Measurements from ENCODE around the gene PDPR.
"Not testable (repeated sequence)": the region's sequence is repeated elsewhere in the genome, so short reads cannot be mapped to it uniquely, and the experiment has no call there.

PDPR gene

GRCh38 chr16:70204010-70204409 is 89.9 kb downstream of the PDPR start:
- not testable (repeated sequence) for FAIRE-seq; DNase-seq (ENCODE audit: insufficient read length, low spot score)

DNA sequence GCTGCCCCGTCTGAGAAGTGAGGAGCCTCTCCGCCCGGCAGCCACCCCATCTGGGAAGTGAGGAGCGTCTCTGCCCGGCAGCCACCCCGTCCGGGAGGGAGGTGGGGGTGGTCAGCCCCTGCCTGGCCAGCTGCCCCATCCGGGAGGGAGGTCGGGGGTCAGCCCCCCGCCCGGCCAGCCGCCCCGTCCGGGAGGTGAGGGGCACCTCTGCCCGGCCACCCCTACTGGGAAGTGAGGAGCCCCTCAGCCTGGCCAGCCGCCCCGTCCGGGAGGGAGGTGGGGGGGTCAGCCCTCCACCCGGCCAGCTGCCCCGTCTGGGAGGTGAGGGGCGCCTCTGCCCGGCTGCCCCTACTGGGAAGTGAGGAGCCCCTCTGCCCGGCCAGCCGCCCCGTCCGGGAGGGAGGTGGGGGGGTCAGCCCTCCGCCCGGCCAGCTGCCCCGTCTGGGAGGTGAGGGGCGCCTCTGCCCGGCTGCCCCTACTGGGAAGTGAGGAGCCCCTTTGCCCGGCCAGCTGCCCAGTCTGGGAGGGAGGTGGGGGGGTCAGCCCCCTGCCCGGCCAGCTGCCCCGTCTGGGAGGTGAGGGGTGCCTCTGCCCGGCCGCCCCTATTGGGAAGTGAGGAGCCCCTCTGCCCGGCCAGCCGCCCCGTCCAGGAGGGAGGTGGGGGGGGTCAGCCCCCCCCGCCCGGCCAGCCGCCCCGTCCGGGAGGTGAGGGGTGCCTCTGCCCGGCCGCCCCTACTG is 90.7 kb downstream of the PDPR start:
- DNase-seq (ENCODE audit: insufficient read length, low spot score); FAIRE-seq: not testable (repeated sequence)

GRCh38 chr16:70206382-70206781 is 92.2 kb downstream of the PDPR start:
- not testable (repeated sequence) for DNase-seq (ENCODE audit: insufficient read length, low spot score); FAIRE-seq
